PC-3 (cell line): Measurements from ENCODE around the gene TOM1L2. TPM values are rescaled to one million over a fixed set of nuclear protein-coding genes. Genes with fewer than 3 reads are reported as not detected.

Source experiments
- ATAC-seq: fragments of 200-7000 bp; cut with Tn5 transposase; 2 replicates; pipeline ENCODE4 v1.9.1; 2020; ENCODE audit warnings: mild to moderate bottlenecking, moderate library complexity
- BruUV-seq: library from RNA; stranded (reverse); fragments of 400-500 nt; replicated peaks from 2 replicates; lab custom pipeline; 2021; lab: Mats Ljungman, UMichigan
- CTCF ChIA-PET: fragments of 300-600 bp; sonication (Branson Sonifier 250); formaldehyde crosslinking; loops from one replicate; lab custom pipeline; 2022; ENCODE audit warnings: antibody characterized with exemption; lab: Charles Lee
- POLR2A ChIA-PET: fragments of 300-600 bp; sonication (Branson Sonifier 250); formaldehyde crosslinking; loops from one replicate; lab custom pipeline; 2022; ENCODE audit warnings: antibody characterized with exemption; ENCODE audit not compliant: unreplicated experiment; lab: Charles Lee
- DNase-seq: peaks from one replicate; pipeline ENCODE4 v3.0.0-alpha.2; 2015
- H2AFZ ChIP-seq: fragments of 300-600 bp; sonication (generic); 2 replicates; pipeline ENCODE4 v1.6.0; 2016; ENCODE audit warnings: antibody characterized with exemption, low read length
- H3F3A ChIP-seq: fragments of 300-600 bp; sonication (generic); one replicate; pipeline ENCODE4 v1.6.0; 2017; ENCODE audit warnings: antibody characterized with exemption, low read length, control low read depth, mild to moderate bottlenecking; ENCODE audit not compliant: unreplicated experiment
- H3K27ac ChIP-seq: fragments of 300-600 bp; sonication (generic); 2 replicates; pipeline ENCODE4 v1.5.1; 2016; ENCODE audit warnings: mild to moderate bottlenecking, low read length
- H3K27me3 ChIP-seq: fragments of 300-600 bp; sonication (generic); 2 replicates; pipeline ENCODE4 v1.6.1; 2016; ENCODE audit warnings: low read length, mixed read lengths
- H3K36me3 ChIP-seq: fragments of 300-600 bp; sonication (generic); 2 replicates; pipeline ENCODE4 v1.6.1; 2016; ENCODE audit warnings: low read depth, mixed run types, low read length, mixed read lengths
- H3K4me1 ChIP-seq: fragments of 300-600 bp; sonication (generic); 2 replicates; pipeline ENCODE4 v1.5.1; 2016; ENCODE audit warnings: low read length; ENCODE audit not compliant: insufficient read depth
- H3K4me2 ChIP-seq: fragments of 300-600 bp; sonication (generic); 2 replicates; pipeline ENCODE4 v1.6.0; 2016; ENCODE audit warnings: low read length
- H3K4me3 ChIP-seq: fragments of 300-600 bp; sonication (generic); 2 replicates; pipeline ENCODE4 v1.5.1; 2016; ENCODE audit warnings: mild to moderate bottlenecking, low read length, mixed read lengths
- H3K79me2 ChIP-seq: fragments of 300-600 bp; sonication (generic); 2 replicates; pipeline ENCODE4 v1.6.1; 2017; ENCODE audit warnings: low read length, mixed read lengths
- H3K9ac ChIP-seq: fragments of 300-600 bp; sonication (generic); 2 replicates; pipeline ENCODE4 v1.6.0; 2016; ENCODE audit warnings: mild to moderate bottlenecking, low read length
- H3K9me2 ChIP-seq: fragments of 300-600 bp; sonication (generic); replicated peaks from 2 replicates; pipeline ENCODE4 v1.6.1; 2016; ENCODE audit warnings: mixed run types, low read length, mixed read lengths
- H3K9me3 ChIP-seq: fragments of 300-600 bp; sonication (generic); 2 replicates; pipeline ENCODE4 v1.6.1; 2016; ENCODE audit warnings: low read length, mixed read lengths
- H4K20me1 ChIP-seq: fragments of 300-600 bp; sonication (generic); 2 replicates; pipeline ENCODE4 v1.6.1; 2016; ENCODE audit warnings: low read length, mixed read lengths
- CTCF ChIP-seq: fragments of 300-600 bp; sonication (generic); conservative IDR thresholded peaks from 2 replicates; pipeline ENCODE4 v1.5.1; 2017; ENCODE audit warnings: antibody characterized with exemption, low read depth, mild to moderate bottlenecking, low read length
- EZH2 ChIP-seq: fragments of 300-600 bp; sonication (generic); IDR thresholded peaks from one replicate; pipeline ENCODE4 v1.6.1; 2017; ENCODE audit warnings: antibody characterized with exemption, mild to moderate bottlenecking, low read length; ENCODE audit not compliant: unreplicated experiment
- EZH2phosphoT487 ChIP-seq: fragments of 300-600 bp; sonication (generic); IDR thresholded peaks from 2 replicates; pipeline ENCODE4 v1.6.1; 2018; ENCODE audit warnings: mild to moderate bottlenecking, antibody characterized with exemption, low read length, borderline replicate concordance
- intact Hi-C: fragments of 100-400 bp; cut with micrococcal nuclease; formaldehyde crosslinking; loops from 2 replicates; pipeline ENCODE4 v1.9.0; 2023
- total RNA-seq: library from RNA; depleted of rRNA; stranded (reverse); fragments of >200 nt; gene quantifications from 2 replicates; pipeline ENCODE4 v1.2.3, GENCODE V29; 2014

TOM1L2 gene
- total RNA-seq, 1 experiment from 2014 or later = 53.3 TPM

GRCh38 chr17:18017958-18018357 is 45.8 kb upstream of the TOM1L2 start:
- H3K4me3 ChIP-seq = no peak overlapping the region
- no peak for TF ChIP-seq CTCF
- no peak for TF ChIP-seq EZH2
- TF ChIP-seq EZH2phosphoT487 = no peak
- ATAC-seq = no peak

GRCh38 chr17:18016426-18016825 is 44.2 kb upstream of the TOM1L2 start:
- H3K9ac ChIP-seq = no peak overlapping the region
- H3K9me2 ChIP-seq = no peaks in the 10 kb centered on the region
- H3K9me3 ChIP-seq = no peaks in the 10 kb centered on the region
- H4K20me1 ChIP-seq = no peaks in the 10 kb centered on the region
- H3K79me2 ChIP-seq = no peaks in the 10 kb centered on the region
- no peak for TF ChIP-seq CTCF
- DNase-seq (no peak), ATAC-seq (no peak)
- intact Hi-C loops = no loop called here
- no peak overlapping the region for H2AFZ ChIP-seq
- no peaks in the 10 kb centered on the region for H3K27me3 ChIP-seq
- H3K36me3 ChIP-seq = peaks cover 7% of the 10 kb centered on the region; the same call in 1 of the 2 replicates
- BruUV-seq = no TSS peak
- H3K4me2 ChIP-seq = no peak overlapping the region
- H3K27ac ChIP-seq = no peak overlapping the region
- POLR2A ChIA-PET = no interaction called here
- no peaks in the 10 kb centered on the region for H3K4me1 ChIP-seq
- CTCF ChIA-PET = interaction anchor here (0.6 kb wide), 1 partner anchor 21 kb away, joined by 4 read pairs; no protein-coding TSS in a partner anchor
- no peak overlapping the region for H3K4me3 ChIP-seq
- H3F3A ChIP-seq = no peaks in the 10 kb centered on the region

More at GRCh38 chr17:18017958-18018357, 45.8 kb upstream of the TOM1L2 start:
- H3K4me1 ChIP-seq = no peaks in the 10 kb centered on the region
- no peak for DNase-seq
- peaks cover 9% of the 10 kb centered on the region; the same call in 1 of the 2 replicates for H3K36me3 ChIP-seq
- no peaks in the 10 kb centered on the region for H3K79me2 ChIP-seq
- ChIA-PET POLR2A (no interaction called here), CTCF (no interaction called here)
- no peaks in the 10 kb centered on the region for H3K27me3 ChIP-seq
- H3K9me2 ChIP-seq = no peaks in the 10 kb centered on the region
- H3K9ac ChIP-seq = no peak overlapping the region
- no peak overlapping the region for H3K27ac ChIP-seq
- no peaks in the 10 kb centered on the region for H4K20me1 ChIP-seq
- no peak overlapping the region for H2AFZ ChIP-seq
- no TSS peak for BruUV-seq
- intact Hi-C loops = no loop called here
- no peak overlapping the region for H3K4me2 ChIP-seq
- no peaks in the 10 kb centered on the region for H3F3A ChIP-seq
- H3K9me3 ChIP-seq = no peaks in the 10 kb centered on the region

DNA sequence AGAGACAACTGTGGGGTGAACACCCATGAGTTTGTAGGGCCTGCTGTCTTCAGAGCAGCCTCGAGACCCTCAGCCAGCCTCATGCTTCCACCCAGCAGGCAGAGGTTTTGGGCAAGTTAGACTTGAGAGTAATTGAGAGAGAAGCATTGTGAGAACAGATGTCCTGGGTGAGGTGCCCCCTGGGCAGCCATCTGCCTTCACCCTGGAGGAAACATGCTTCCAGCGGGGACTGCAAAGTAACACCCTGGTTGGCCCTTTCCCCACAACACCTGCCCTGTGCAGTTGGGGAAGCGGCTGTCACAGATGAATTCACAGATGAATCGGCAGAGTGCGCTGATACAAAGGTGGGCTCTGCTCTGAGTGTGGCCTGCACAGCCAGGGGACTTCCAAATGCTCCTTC is 43.4 kb upstream of the TOM1L2 start:
- Histone ChIP-seq H3K4me2 (no peak overlapping the region), H3F3A (no peaks in the 10 kb centered on the region), H3K4me1 (no peaks in the 10 kb centered on the region), H2AFZ (no peak overlapping the region), H3K9me3 (no peaks in the 10 kb centered on the region), H3K27me3 (no peaks in the 10 kb centered on the region), H3K36me3 (peaks cover 3% of the 10 kb centered on the region; the same call in 1 of the 2 replicates), H3K9me2 (no peaks in the 10 kb centered on the region), H4K20me1 (no peaks in the 10 kb centered on the region), H3K9ac (no peak overlapping the region), H3K79me2 (no peaks in the 10 kb centered on the region), H3K4me3 (no peak overlapping the region), H3K27ac (no peak overlapping the region)
- TF ChIP-seq CTCF (no peak), EZH2 (no peak), EZH2phosphoT487 (no peak)
- no TSS peak for BruUV-seq
- ChIA-PET CTCF (no interaction called here), POLR2A (no interaction called here)
- ATAC-seq = no peak
- DNase-seq = no peak
- intact Hi-C loops = no loop called here
